Stimulated activated CD8-positive, alpha-beta memory T cell treated with anti-CD3 and anti-CD28 coated beads, Interleukin-15, amount 100 ng/mL, for 48 hours (primary cell): ENCODE measurements around the gene DPP6.

Experiments
- DNase-seq, 2 donors: peaks; one replicate each; pipeline ENCODE4 v3.0.0-alpha.2; 2020; ENCODE audit warnings: low read depth in 2 of 2

DPP6 gene

DNA sequence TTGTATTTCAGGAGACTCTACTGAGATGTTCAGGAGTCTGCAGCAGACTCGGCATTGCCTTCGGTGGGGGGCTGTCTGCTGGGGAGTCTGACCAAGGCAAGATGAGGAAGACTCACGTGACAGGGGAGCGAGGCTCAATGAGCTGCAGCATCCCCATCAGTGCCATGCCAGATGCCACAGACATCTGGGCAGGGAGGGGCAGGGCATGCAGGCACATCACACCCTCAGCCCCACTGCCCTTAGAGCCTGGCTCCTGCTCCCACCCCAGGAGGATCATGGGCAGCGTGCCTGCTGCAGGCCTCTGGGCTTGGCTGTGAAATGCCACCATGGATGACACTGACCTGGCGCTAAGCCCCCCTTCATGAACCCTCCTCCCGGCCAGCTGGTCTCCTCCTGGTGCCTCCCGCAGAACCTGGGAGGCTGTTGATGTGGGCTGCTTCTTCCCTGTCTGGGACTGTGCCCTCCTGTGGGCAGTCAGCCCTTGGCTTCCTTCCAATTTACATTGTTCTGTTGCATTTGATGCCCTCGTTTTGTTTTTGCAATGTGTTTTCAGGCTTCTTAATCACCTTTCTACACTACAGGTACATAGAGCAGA is 715.7 kb downstream of the DPP6 start:
- DNase-seq, result no peak

DNA sequence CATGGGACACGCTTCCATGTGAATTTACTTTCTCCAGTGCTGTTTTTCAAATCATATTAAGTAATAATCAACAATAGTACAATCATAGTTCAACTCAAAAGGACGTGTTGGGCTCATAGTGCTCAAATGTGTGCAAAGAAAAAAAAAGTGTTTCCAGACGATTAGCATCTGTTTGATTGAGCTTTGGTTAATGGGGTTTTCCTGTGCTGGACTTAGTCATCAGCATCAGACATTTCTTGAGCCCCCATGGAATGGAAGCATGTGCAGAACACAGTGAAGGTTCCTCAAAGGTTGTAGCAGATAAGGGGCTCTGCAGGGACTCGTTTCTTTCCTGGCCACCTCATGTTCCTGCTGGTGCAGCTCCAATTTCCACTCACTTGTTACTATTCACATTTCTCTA is 716.8 kb downstream of the DPP6 start:
- no peak for DNase-seq

DNA sequence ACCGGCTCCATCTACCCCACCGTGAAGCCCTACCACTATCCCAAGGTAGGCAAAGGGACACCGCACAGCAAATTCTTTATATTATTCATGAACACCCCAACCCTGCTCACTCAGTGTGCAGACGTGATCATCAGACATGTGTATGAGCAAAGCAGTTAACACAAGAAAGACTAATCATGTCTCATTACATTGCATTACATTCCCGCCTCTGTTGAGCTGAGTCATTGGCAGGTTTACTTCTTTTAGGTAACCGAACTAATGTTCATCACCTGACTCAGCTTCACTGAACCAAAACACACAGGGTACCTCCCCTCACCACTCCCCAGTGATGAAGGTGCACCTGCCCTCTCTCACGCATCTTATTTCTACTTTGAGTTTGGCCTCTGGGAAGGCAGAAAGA is 717.3 kb downstream of the DPP6 start:
- DNase-seq, result no peak

DNA sequence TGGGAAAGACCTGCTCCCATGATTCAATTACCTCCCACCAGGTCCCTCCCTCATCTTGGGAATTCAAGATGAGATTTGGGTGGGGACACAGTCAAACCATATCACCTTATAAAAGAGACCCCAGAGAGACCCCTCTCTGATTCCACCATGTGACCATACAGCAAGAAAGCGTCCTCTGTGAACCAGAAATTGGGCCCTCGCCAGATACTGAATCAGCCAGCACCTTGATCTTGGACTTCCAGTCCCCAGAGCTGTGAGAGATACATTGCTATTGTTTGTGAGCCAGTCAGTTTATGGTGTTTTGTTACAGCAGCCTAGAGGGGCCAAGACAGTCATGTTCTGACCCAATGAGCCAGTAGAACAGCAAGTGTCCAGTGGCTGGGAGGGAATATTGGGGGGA is 718.2 kb downstream of the DPP6 start:
- DNase-seq, result no peak

DNA sequence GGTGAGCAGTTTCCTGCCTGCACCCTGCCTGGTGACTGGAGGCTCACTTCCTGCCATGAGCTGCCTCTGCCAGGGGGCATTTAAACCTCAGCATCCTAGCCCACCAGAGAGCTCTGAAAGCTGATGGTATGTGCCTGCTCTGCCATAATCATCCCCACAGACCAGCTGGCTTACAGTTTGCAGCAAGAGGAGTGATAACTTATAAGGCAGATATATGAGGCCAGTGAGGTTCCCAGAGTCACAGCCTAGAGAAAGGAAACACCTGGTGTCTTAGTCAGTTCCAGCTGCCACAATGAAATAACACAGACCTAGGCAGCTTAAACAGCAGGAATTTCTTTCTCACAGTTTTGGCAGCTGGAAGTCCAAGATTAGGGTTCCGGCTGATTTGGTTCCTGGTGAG is 718.8 kb downstream of the DPP6 start:
- DNase-seq, result no peak

DNA sequence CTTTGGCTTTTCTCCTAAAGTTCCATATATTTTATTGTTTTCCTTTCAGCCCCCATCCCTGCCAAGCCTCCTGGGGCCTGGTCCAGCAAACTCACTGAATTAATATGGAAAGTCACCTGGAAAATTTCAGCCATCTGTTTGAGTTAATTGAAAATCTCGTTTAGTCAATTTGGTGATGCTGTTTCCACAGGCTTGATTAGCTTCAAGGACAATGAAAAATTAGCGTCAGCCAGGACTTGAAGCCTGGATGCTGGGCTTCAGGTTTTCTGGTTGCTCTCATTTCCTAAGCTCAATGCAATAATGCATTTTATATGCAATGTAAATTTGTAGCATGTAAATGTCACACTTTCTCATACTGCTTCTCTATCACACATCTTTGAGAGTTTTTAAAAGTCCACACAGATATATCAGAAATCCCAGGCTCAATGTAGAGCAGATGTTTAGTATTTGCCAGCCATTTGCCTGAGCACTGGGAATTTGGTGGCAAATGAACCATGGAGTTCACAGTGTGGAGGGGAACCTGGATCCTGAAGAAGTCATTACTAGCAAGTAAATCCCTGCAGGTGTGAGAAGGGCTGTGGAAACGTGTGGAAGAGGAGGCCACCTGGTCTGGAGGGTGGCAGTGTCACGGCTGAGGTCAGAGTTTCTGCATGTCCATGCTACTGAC is 722.2 kb downstream of the DPP6 start:
- no peak for DNase-seq

DNA sequence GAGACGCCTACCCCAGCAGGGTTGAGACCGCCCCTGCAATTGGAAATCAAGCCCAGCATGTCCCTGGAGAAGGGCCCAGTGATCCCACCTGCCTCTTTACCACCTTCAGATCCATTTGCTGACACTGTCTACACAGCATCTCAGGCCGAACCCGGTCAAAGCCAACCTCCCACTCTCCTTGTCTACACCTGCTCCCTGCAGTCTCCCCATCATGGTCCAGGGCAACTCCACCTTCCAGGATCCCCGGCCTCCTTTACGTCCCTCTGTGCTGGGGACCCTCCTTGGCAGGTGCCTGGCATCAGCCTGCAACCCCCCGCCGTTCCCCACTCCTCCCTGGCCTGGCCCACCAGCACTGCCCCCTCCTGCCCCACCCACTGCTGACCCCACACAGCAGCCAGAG is 723.5 kb downstream of the DPP6 start:
- no peak for DNase-seq

DNA sequence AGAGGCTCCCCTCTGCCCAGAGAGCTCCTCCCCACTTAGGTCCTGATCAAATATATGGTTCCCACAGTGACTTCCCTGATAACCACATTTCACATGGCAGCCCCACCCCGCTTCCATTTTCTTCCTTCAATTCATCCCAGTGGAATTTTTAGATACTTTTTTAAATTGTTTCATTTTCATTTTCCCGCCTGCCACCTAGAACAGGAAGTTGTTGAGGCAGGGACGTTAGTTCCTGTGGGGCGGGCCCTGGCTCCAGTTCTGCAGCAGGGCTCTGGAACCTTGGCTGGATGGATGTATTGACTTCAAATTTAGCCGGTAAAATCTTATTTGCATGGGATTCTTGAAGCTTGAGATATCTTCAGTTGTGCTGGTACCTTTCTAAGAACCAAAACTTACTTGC is 724.2 kb downstream of the DPP6 start:
- DNase-seq, result no peak

DNA sequence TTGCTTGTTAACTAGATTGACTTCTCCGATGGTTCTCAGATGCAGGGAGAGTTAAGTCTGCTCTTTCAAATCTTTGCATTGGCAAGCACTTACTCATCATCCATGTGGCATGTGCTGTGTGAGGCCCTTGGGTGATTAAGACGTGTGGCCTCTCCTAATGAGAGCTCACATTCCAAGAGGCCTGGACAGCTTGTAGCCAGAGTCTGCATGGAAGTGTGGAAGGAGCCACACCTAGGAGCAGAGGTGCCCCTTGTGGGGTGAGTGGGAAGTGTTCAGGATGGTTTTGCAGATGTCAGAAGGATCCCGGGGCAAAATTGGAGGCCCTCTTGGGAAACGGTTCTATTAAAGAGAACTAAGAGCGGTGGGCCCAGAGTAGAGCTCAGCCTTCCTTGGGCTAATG is 724.8 kb downstream of the DPP6 start:
- DNase-seq, result no peak

DNA sequence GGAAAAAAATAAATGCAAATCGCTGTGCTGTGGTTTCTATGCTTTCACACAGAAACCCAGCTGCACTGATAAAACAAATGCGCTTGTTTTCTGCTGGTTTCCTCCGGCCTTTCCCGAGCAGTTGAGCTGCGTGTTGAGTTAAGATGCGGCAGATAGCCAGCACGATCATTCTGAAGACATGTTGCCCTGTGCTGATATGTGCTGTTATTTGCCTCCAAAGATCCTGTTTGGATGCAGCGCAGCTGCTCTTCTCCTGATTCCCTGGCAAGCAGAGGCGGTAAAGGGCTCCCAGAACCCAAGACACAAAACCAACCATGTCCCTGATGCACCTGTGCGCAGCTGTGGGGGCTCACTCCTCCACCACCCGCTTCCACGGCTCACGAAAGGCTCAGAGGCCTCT is 725.3 kb downstream of the DPP6 start:
- DNase-seq, result no peak

DNA sequence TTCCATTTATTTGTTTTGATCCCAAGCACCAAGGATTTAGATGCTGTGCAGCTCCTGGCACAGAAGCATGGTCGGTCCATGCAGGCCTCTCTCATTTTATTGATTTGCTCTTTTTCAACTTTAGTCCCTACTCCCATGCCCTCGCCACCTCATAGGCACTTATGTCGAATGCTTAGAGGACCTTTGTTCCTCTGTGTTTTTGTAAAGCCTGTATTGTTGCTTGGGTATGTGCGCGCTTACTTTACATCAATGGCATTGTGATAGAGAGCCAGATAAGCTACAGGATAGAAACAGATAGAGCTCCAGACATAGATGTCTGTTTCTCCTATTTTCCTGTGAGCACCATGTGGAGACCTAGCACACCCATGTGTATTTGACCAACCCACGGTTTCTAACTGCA is 725.7 kb downstream of the DPP6 start:
- DNase-seq, result no peak

DNA sequence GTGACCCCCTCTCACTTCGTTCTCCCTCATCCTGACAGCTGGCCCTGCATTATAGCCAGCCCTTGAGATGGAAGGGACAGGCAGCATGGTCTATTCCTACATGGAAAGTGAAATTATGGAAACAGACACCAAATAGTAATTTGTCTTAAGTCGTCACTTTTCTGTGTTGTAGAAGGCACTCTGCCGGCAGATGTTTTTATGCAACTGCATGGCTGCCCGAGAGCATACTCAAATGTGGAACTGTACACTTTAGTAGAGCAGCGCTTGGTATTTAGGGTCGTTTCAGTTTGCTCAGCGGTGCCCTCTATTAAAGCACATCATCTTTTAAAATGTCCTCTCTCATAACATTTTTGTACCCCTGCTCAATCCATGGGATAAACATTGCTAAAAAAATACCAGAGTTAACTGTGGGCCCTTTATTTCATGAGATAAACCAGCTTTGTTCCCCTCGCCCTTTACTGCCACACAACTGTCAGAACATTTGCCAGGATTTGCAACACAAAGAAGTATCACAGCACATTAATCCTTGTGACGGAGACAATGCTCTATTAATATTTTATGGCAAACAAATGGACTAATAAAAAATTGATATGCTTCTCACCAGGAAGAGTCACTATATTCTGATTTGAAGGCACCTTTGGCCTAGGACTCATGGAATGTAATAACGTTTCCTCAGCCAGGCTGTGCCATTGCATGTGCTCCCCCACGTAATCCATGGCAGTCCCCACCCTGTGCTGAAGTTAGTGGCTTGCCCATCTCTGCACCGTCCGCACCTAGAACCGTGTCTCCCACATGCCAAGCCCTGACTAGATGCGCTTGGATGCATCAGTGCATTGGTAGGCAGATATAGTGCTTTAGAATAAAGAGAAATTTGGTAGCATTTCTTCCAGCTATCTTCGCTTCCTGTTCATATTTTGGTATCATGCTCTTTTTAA is 729.4 kb downstream of the DPP6 start:
- DNase-seq, result no peak

DNA sequence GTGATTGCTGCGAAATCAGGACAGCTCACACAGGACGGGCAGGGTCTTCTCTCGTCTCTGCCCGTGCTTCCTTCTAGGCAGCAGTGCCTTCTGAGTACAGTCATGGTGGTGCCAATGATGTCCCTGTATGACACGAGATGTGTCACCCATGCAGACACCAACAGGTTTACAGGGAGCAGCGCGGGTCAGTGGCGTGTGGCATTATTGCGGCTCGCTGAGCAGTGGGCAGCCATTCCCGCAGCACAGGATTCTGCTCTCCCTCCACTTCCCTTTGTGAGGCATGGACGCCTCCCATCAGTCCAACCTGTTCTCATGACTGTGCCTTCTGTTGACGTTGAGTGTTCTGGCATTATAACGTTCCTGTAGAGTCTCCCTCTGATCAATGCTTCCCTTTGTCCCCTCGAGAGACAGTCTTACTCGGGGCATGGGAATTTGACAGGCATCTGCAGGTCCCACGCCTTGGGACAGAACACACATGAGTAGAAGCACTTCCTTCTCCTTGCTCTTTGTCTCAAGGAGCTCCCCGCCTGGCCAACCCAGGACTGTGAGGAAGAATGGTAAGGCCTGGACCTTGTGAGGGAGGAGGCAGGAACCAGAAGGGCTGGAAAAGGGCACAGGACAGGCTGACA is 731.2 kb downstream of the DPP6 start:
- DNase-seq, result no peak

DNA sequence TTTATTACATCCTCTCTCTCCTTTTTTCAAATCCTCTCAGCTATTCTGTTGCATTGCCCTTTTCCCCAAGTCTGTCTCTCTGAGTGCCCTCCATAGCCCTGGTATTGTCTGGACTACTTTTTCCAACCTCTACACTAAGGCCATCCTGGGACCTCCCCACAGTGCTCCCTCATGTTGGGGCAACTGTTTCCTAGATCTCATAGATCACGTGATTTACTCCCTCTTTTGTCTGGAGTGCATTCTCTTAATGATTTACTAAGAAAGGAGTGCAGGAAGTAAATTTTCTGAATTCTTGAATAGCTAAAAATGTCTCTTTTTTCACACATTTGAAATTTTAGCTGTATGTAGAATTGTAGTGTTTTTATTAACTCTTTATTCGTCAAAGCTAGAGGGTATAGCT is 733.7 kb downstream of the DPP6 start:
- no peak for DNase-seq

DNA sequence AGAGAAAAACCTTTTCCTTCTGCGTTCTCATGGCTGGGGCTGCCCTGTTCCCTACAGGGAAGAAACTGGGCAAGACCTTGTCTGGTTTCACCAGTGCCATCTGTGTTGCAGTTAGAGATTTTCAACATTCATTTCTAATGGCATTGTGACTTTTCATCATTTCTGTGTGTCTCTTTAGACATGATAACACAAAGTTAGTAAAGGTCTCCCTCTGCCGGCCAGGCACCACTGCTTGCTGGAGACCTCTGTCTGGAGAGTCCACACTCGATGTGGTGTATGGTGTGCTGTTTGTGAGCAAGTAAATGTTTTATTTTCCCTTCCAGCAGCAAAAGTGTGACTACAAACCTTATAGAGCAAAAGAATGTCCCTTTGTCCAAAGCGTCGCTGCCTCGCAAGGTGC is 737.2 kb downstream of the DPP6 start:
- DNase-seq, result no peak

DNA sequence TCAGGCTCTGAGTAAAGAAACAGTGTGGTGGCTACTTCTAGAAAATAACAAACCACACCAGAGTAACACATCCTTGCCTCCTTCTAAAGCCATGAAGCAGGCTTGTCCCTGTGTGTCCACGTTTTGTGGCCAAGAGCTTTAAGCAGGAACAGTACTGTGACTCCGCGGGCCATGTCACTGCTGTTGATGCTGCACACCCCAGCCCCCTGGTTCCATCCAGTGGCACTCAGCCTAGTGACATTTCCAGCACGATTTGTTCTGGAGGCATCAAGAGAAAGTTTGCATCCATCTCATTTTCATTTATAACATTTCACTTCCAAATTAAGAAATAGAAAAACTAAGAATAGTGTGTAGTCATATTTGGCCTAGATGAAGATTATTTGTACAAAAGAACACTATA is 739.4 kb downstream of the DPP6 start:
- no peak for DNase-seq

DNA sequence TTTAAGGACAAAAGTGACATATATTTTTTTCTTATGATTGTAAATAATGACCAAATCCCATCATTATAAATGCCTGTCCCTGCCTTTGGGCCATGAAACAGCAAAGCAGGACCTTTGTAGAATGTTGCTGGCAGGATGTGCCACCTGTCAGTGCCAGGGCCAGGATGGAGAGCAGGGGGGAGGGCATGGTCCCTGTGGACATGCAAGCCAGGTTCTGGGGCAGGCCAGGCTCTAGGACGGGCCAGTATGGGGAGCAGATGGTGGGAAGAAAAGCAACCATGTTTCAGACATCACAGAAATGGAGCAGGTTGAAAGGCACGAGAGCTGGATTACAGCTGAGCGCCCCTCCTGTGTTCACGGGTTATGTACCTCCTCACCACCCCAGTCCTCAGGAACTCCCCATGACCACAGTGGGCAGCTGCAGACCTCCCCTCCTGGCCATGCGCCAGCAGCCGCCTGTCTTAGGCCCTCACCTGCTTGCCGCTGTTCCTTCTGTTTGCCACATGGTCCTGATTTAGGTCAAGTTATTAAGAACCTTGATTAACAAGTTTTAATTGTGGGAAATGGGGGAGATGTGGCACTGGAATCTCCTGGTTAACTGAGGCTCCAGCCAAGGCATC is 740.3 kb downstream of the DPP6 start:
- no peak for DNase-seq

DNA sequence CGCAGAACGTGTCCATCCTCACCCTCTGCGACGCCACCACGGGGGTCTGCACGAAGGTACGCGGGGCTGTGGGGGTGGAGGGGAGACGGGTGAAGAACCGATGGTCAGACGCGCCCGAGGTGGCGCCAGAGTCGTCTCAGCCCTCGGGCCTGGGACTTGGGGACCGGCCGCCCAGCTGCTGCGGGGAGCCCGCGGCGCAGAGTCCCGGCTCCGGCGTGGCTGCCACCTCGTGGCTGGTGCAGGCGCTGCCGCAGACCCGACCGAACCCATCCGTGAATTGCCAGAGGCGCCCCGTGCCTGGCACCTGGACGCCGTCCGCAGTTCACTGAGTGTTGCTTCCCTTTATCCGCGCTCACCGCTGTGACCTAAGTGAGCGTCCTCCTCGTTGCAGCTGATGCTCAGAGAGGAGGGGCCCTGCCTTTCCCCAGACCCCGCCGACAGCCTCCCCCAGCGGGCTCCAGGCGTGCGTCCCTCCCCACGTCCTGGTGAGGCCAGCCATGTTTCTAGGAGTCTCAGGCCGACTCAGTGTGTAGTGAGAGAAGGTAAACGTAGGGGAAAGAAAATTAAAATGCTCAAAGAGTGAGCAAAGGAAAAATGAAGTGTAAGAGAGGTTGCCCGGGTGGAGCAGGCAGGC is 742.1 kb downstream of the DPP6 start:
- DNase-seq, result no peak

DNA sequence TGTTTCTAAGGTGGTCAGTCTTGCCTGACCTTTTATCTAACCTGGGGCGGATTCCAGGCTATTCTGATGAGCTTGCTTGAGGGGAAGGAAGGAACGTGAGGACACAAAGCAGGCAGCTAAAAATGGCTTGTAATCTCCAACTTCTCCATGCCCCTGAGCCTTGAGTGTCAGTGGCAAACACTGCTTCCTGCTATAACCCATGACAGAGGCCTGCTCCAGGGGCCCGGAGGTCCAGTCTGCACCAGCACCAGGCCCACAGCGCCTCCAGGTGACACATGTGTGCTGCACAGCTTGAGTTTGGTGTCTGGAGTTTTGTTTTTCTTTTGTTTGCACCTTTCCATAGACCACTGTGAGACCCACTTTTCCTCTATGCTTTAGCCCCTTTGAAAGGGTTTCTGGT is 742.8 kb downstream of the DPP6 start:
- DNase-seq, result no peak

DNA sequence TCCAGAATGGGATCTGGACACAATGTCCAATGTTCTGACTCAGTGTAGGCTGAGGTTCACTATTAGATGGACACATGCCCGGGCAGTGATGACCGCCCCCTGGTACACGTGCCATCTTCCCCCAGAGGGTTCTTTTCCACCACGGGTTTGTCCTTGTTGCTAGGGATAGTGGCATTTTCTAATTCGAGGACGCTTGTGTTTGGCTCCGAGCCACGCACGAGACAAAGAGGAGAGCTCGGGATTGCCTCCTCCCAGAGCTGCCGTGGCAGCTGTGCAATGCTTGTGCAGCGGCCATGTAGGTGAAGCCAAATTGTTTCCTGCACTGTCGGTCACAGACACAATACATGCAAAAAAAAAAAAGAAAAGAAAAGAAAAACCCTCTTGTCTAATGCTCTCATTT is 743.2 kb downstream of the DPP6 start:
- DNase-seq, result no peak

DNA sequence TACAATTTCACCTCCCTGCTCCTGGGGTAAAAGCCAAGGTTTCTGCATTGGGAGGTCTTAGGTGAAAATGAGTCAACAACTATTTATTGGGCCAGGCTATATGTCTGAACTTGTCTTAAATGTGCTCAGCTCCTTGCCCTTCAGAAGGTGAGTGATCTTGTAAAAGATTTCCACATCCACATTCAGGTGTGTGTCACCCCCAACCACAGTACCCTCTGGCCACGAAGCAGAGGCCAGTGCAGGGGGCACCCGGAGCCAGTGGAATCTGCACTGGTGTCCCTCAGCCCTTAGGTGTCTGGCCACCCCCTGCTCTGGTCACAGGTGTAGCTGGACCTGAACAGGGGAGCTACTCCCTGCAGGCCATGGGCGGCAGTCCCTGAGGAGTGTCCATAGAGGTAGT is 752.3 kb downstream of the DPP6 start:
- DNase-seq, result no peak

DNA sequence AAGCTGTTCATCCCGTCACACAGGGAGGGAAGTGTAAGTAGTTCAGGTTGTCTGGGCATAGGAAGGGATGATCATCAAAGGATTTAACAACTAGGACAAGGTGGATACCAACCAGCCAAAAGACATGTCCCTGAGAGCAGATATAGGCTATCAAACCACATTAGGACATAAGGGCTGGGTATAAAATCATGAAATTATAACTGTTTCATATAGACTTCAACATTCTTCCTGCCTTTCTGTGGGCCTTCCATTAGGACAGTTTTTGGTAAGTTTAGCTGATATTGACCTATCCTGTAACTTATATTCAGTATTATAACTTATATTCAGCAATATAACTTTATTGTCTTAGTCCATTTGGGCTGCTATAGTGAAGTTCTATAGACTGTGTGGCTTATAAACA is 759.8 kb downstream of the DPP6 start:
- DNase-seq, result no peak
